Pancreas (tissue), 10 donors: ENCODE measurements around the gene PEPD. TPM values are rescaled to one million over a fixed set of nuclear protein-coding genes. Genes with fewer than 3 reads are reported as not detected.

Source experiments
- ATAC-seq, 4 donors: fragments of 200-7000 bp; cut with Tn5 transposase; one replicate each; pipeline versions ENCODE4 v1.8.0 to v1.9.1; 2020; ENCODE audit warnings: mild to moderate bottlenecking in 4 of 4, moderate library complexity in 4 of 4
- DNase-seq, 6 donors: peaks; one replicate each; pipeline ENCODE4 v3.0.0-alpha.2; 2020
- FAIRE-seq: peaks from 2 replicates; lab custom pipeline; 2012; peaks lifted over from hg19 to GRCh38; lab: Jason Lieb, UNC
- H3K27ac ChIP-seq, 4 donors: fragments of 200-600 bp; sonication (generic); 1 replicate in 3 of 4; 2 replicates in 1 of 4; pipeline versions ENCODE4 v1.5.0 to v1.8.0; 2020
- H3K27me3 ChIP-seq, 4 donors: fragments of 200-600 bp; one replicate each; pipeline ENCODE4 v1.8.0; 2021
- H3K36me3 ChIP-seq, 3 donors: fragments of 200-600 bp; sonication (generic) in 1 of 3; one replicate each; pipeline versions ENCODE4 v1.5.0 to v1.8.0; 2020 to 2021
- H3K4me1 ChIP-seq, 3 donors: fragments of 200-600 bp; one replicate each; pipeline ENCODE4 v1.8.0; 2021
- H3K4me3 ChIP-seq, 4 donors: fragments of 200-600 bp; sonication (generic) in 2 of 4; one replicate each; pipeline versions ENCODE4 v1.5.0 to v1.8.0; 2020 to 2021
- H3K9me3 ChIP-seq, 4 donors: fragments of 200-600 bp; one replicate each; pipeline ENCODE4 v1.8.0; 2021
- WGBS, 2 donors: extraction: QIAGEN DNeasy Blood & Tissue Kit; methylation state at CpG; one replicate each; pipeline ENCODE4 v1.1.7; 2013; 5-methylcytosine and 5-hydroxymethylcytosine counted together
- intact Hi-C, 3 donors: fragments of 100-400 bp; cut with DNase I; formaldehyde crosslinking; loops; one replicate each; pipeline versions ENCODE4 v1.11.1 to v1.14.2; 2022
- polyA plus RNA-seq, 2 donors: library from polyadenylated mRNA; stranded (reverse); fragments of 200-250 nt; gene quantifications; one replicate each; pipeline ENCODE4 v1.2.3, GENCODE V29; 2013
- total RNA-seq, 6 donors: library from RNA; stranded (reverse); fragmentation: NEBNext Ultra II Directional in 4 of 6; extraction: Animal tissue kit (Norgen Biotek cat#: 25700) in 4 of 6; gene quantifications; one replicate each; pipeline versions ENCODE4 v1.2.1 to v1.2.4, GENCODE V29; 2021 to 2023
- TF ChIP-seq, protein P1 (sequence below), 4 donors: fragments of 200-600 bp; sonication (generic) in 3 of 4; IDR thresholded peaks; one replicate each; pipeline versions ENCODE4 v1.5.0 to v1.8.0; 2021; ENCODE audit warnings: antibody characterized with exemption in 4 of 4
- donor health status: healthy with polysubstance abuse.
- donor health status: DM: no; HTN: no; CAD: no; lungs with moderate emphysema.
- donor health status: DM: no; HTN: no; CAD: no.
- donor health status: control.
- donor health status: control.
- donor health status: Bipolar disorder and iron deficiency.
- donor health status: DM: yes; HTN: yes; CAD: no.
- donor health status: DM: no; HTN: no; CAD: no.
- donor health status: DM: no; HTN: no; CAD: no.
- donor health status: DM: yes; HTN: yes; CAD: no.

Gene PEPD
- total and polyA plus RNA-seq, 8 donors = 13.7 to 36.1 (median 22.5) TPM

DNA sequence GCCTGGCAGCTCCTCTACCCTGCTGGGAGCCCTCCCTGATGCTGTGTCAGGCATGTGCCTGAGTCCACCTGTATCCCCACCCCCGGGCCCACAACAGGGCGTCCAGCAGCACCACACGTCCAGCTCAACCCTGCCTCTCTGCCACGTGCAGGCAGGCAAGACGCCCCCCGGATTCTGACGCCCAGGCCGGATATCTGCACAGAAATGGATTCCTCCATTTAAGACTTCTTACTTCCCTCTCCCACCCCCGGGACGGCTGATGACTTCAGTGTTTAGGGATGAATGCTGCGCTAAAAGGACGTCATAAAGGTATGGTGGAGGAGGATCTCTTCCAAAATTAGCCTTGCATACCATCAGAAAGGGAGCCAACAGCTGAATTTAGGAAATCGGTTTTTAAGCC, 10.2 kb downstream of the PEPD start:
- H3K4me1 ChIP-seq = no peaks in the 10 kb centered on the region
- FAIRE-seq = no peak
- no peak overlapping the region for H3K27ac ChIP-seq
- H3K27me3 ChIP-seq = no peaks in the 10 kb centered on the region
- 86 to 89% methylated on average over 13 of the region's 13 CpGs for WGBS, 2 donors
- no peak for DNase-seq
- ATAC-seq = no peak
- intact Hi-C loops = no loop called here
- H3K9me3 ChIP-seq = no peaks in the 10 kb centered on the region
- H3K4me3 ChIP-seq = no peak overlapping the region
- no peaks in the 10 kb centered on the region for H3K36me3 ChIP-seq
- TF ChIP-seq, protein P1, sequence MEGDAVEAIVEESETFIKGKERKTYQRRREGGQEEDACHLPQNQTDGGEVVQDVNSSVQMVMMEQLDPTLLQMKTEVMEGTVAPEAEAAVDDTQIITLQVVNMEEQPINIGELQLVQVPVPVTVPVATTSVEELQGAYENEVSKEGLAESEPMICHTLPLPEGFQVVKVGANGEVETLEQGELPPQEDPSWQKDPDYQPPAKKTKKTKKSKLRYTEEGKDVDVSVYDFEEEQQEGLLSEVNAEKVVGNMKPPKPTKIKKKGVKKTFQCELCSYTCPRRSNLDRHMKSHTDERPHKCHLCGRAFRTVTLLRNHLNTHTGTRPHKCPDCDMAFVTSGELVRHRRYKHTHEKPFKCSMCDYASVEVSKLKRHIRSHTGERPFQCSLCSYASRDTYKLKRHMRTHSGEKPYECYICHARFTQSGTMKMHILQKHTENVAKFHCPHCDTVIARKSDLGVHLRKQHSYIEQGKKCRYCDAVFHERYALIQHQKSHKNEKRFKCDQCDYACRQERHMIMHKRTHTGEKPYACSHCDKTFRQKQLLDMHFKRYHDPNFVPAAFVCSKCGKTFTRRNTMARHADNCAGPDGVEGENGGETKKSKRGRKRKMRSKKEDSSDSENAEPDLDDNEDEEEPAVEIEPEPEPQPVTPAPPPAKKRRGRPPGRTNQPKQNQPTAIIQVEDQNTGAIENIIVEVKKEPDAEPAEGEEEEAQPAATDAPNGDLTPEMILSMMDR (IDR thresholded peaks at IDR 0.05) = no peak

DNA sequence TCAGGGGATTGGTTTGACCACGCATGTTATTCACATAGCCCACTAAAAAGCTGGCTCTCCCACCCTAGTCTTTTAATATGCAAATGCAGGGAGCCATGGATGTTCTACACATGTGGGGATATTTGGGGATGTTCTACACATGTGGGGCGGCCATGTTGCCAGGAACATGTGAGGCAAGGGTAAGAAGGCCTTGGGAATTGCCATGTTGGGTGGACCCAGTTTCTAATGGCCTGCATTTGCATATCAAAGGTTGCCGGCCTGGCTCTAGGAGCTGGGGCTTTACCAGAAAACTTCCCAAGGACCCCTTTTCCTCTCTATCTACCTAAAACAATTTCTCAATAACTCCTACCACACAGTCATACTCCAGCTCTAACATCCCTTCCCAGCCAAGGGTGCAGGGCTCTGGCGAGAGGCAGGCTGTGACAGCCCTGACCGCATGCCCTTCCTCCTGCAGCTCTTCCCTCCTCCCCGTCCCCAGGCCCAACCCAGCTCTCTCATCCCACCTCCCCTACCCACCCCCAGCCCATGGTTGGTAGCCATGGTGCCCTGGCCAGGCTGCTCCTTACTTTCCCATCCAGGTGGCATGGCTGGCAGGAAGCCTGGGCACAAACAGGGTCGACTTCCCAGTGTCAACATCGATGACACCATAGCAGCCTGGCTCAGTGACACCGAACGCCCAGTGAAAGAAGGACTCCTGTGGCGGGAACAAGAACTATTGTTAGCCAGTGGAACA, 11.0 kb downstream of the PEPD start:
- 85 to 88% methylated on average over 11 of the region's 11 CpGs for WGBS, 2 donors
- DNase-seq = no peak
- FAIRE-seq = no peak
- no peak overlapping the region for H3K27ac ChIP-seq
- ATAC-seq = no peak
- no peaks in the 10 kb centered on the region for H3K9me3 ChIP-seq
- H3K27me3 ChIP-seq = no peaks in the 10 kb centered on the region
- intact Hi-C loops = no loop called here
- no peak overlapping the region for H3K4me3 ChIP-seq
- no peaks in the 10 kb centered on the region for H3K36me3 ChIP-seq
- H3K4me1 ChIP-seq = no peaks in the 10 kb centered on the region
- TF ChIP-seq, protein P1 (IDR thresholded peaks at IDR 0.05) = no peak

DNA sequence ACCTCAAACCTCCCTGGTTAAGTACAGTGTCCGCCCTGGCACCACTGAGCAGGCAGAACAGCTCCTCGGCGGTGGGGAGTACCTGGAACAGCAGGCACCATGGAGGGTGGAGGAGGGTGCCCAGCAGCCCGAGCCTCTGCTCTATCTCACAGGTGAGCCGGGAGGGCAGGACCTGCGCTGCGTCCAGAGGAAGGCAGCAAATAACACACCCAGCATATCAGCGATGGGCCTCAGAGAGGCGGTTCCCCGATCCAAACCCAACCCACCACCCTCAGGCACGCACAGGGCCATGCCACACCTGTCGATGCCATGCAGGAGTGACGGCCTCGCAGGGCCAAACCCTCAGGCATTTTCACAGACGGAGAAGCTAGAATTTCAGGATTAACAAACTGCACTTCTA, 11.8 kb downstream of the PEPD start:
- no peaks in the 10 kb centered on the region for H3K36me3 ChIP-seq
- intact Hi-C loops = no loop called here
- no peaks in the 10 kb centered on the region for H3K27me3 ChIP-seq
- TF ChIP-seq, protein P1 (IDR thresholded peaks at IDR 0.05) = no peak
- ATAC-seq = no peak
- H3K27ac ChIP-seq = no peak overlapping the region
- no peak for DNase-seq
- no peak overlapping the region for H3K4me3 ChIP-seq
- WGBS, 2 donors = 88 to 91% methylated on average over 15 of the region's 15 CpGs
- no peak for FAIRE-seq
- no peaks in the 10 kb centered on the region for H3K4me1 ChIP-seq
- H3K9me3 ChIP-seq = no peaks in the 10 kb centered on the region

DNA sequence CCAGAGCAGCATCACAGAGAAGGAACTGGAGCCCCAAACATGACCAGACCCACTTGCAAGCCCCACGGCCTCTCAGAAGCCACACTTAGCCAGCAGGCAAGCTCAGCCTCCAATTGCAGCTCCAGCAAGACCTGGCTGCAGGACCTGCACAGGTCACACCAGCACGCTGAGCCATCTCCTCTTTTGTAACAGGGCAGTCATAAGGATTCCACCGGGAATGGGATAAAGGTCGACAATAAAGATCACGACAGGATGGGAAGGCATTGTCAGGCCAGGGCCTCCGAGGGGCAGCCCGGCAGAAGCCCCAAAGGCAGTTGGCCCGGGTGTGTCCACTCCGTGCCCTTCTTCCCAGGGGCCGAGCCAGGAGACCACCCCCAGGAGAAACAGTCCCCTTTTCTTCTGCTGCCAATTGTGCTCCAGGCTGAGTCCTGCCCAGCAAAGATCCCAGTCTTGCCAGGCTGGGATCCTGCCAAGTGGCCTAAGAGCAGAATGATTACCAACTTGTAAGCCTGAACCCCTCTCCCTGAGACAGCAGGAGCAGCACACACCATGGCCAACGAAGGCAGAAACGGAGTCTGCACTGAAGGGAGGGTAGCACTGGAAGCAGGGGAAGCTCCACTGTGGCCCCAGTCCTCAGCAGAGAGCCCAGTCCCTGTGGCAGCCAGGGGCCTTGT, 12.5 kb downstream of the PEPD start:
- intact Hi-C loops = no loop called here
- DNase-seq (no peak), ATAC-seq (no peak), FAIRE-seq (no peak)
- Histone ChIP-seq H3K4me1 (no peaks in the 10 kb centered on the region), H3K27ac (no peak overlapping the region), H3K4me3 (no peak overlapping the region), H3K27me3 (no peaks in the 10 kb centered on the region), H3K36me3 (no peaks in the 10 kb centered on the region), H3K9me3 (no peaks in the 10 kb centered on the region)
- TF ChIP-seq, protein P1 (IDR thresholded peaks at IDR 0.05) = no peak
- 84 to 92% methylated on average over 12 of the region's 12 CpGs for WGBS, 2 donors

DNA sequence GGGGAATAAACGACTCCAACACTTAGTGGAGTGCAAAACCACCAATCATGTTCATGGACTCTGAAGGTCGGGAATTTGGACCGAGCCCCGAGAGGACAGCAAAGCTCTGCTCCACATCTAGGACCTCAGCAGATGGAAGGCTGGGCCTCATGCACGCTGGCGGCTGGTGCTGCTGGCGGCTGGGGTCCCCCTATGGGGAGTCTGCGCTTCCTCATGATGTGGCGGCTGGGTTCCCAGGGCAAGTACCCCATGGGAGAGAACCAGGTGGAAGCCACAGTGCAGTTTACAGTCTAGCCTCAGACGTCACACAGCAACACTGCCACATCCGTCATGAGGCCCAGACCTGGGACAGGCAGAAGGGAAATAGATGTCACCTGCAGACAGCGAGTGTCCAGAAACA, 13.2 kb downstream of the PEPD start:
- Histone ChIP-seq H3K36me3 (no peaks in the 10 kb centered on the region), H3K27me3 (no peaks in the 10 kb centered on the region), H3K9me3 (no peaks in the 10 kb centered on the region), H3K4me3 (no peak overlapping the region), H3K27ac (no peak overlapping the region), H3K4me1 (no peaks in the 10 kb centered on the region)
- 84 to 86% methylated on average over 12 of the region's 12 CpGs for WGBS, 2 donors
- FAIRE-seq (no peak), ATAC-seq (no peak), DNase-seq (no peak)
- intact Hi-C loops = no loop called here
- TF ChIP-seq, protein P1 (IDR thresholded peaks at IDR 0.05) = no peak
